Measurements from ENCODE around the gene ST3GAL3.

DNA sequence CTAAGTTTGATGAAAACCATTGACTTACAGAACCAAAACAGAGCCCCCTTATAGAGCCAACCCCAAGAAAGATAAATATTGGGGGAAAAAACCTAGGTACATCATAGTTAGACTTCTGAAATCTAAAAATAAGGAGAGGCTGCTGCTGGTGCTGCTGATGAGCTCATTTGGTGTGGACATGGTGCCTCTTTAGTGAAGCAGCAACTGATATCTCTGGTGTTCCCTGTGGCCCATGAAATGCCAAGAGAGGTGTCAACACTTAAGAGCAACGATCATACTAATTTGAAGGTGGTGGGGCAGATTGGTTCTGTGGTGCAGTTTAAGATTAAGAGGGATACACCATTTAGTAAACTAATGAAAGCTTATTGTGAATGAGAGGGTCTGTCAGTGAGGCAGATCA lies 35.9 kb downstream of the ST3GAL3 start:
- TF ChIP-seq REST (IDR thresholded peaks at IDR 0.05) (no peak), TFCP2L1 (CRISPR knock-in tag; IDR thresholded peaks at IDR 0.05) (no peak), EP300 (IDR thresholded peaks at IDR 0.05) (no peak), ZC3H11A (IDR thresholded peaks at IDR 0.05) (no peak), ESRRA (IDR thresholded peaks at IDR 0.05; ENCODE audit: borderline replicate concordance, low read length) (no peak), POLR2A (IDR thresholded peaks at IDR 0.05; ENCODE audit: low read length) (no peak), RCOR1 (IDR thresholded peaks at IDR 0.05; ENCODE audit: low read depth, low read length) (no peak), EHMT2 (IDR thresholded peaks at IDR 0.05; ENCODE audit: low read depth) (no peak), FOSL2 (IDR thresholded peaks at IDR 0.05) (no peak), FOSL2 (CRISPR knock-in tag; IDR thresholded peaks at IDR 0.05) (no peak), BHLHE40 (IDR thresholded peaks at IDR 0.05; ENCODE audit: low read depth, low read length) (no peak), RAD21 (conservative IDR thresholded peaks at IDR 0.05 in 1 of 2, IDR thresholded peaks at IDR 0.05 in 1 of 2) (no peak)
- TF ChIP-seq, protein P1, sequence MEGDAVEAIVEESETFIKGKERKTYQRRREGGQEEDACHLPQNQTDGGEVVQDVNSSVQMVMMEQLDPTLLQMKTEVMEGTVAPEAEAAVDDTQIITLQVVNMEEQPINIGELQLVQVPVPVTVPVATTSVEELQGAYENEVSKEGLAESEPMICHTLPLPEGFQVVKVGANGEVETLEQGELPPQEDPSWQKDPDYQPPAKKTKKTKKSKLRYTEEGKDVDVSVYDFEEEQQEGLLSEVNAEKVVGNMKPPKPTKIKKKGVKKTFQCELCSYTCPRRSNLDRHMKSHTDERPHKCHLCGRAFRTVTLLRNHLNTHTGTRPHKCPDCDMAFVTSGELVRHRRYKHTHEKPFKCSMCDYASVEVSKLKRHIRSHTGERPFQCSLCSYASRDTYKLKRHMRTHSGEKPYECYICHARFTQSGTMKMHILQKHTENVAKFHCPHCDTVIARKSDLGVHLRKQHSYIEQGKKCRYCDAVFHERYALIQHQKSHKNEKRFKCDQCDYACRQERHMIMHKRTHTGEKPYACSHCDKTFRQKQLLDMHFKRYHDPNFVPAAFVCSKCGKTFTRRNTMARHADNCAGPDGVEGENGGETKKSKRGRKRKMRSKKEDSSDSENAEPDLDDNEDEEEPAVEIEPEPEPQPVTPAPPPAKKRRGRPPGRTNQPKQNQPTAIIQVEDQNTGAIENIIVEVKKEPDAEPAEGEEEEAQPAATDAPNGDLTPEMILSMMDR (IDR thresholded peaks at IDR 0.05) = no peak
- TF ChIP-seq, protein P2, sequence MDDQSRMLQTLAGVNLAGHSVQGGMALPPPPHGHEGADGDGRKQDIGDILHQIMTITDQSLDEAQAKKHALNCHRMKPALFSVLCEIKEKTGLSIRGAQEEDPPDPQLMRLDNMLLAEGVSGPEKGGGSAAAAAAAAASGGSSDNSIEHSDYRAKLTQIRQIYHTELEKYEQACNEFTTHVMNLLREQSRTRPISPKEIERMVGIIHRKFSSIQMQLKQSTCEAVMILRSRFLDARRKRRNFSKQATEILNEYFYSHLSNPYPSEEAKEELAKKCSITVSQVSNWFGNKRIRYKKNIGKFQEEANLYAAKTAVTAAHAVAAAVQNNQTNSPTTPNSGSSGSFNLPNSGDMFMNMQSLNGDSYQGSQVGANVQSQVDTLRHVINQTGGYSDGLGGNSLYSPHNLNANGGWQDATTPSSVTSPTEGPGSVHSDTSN (IDR thresholded peaks at IDR 0.05) = no peak
- TF ChIP-seq, protein P3, sequence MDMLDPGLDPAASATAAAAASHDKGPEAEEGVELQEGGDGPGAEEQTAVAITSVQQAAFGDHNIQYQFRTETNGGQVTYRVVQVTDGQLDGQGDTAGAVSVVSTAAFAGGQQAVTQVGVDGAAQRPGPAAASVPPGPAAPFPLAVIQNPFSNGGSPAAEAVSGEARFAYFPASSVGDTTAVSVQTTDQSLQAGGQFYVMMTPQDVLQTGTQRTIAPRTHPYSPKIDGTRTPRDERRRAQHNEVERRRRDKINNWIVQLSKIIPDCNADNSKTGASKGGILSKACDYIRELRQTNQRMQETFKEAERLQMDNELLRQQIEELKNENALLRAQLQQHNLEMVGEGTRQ (IDR thresholded peaks at IDR 0.05) = no peak
